ENCODE measurements around the gene SNX25. TPM values are rescaled to one million over a fixed set of nuclear protein-coding genes. Genes with fewer than 3 reads are reported as not detected.

SNX25 gene
- total RNA-seq, 1 donor from 2014 or later = 27.5 TPM

GRCh38 chr4:185261946-185262345 lies 52.5 kb downstream of the SNX25 start:
- DNase-seq = no peak
- no peak for TF ChIP-seq CTCF (IDR thresholded peaks at IDR 0.05; ENCODE audit: partially characterized antibody, unreplicated experiment)
- Mint-ChIP-seq H3K36me3 (ENCODE audit: unreplicated experiment) (no peaks in the 10 kb centered on the region), H3K27ac (ENCODE audit: unreplicated experiment) (no peak overlapping the region), H3K4me1 (ENCODE audit: low read depth, unreplicated experiment) (peaks cover 20% of the 10 kb centered on the region), H3K9me3 (ENCODE audit: unreplicated experiment) (peaks cover 2% of the 10 kb centered on the region), H3K4me3 (ENCODE audit: unreplicated experiment) (no peak overlapping the region), H3K27me3 (ENCODE audit: unreplicated experiment) (no peaks in the 10 kb centered on the region)

- peaks cover 15% of the 10 kb centered on the region for H3K4me1 Mint-ChIP-seq (ENCODE audit: low read depth, unreplicated experiment)
- peaks cover 2% of the 10 kb centered on the region for H3K9me3 Mint-ChIP-seq (ENCODE audit: unreplicated experiment)
- H3K36me3 Mint-ChIP-seq (ENCODE audit: unreplicated experiment) = no peaks in the 10 kb centered on the region
- no peaks in the 10 kb centered on the region for H3K27me3 Mint-ChIP-seq (ENCODE audit: unreplicated experiment)
- H3K27ac Mint-ChIP-seq (ENCODE audit: unreplicated experiment) = no peak overlapping the region
- H3K4me3 Mint-ChIP-seq (ENCODE audit: unreplicated experiment) = no peak overlapping the region
- no peak for TF ChIP-seq CTCF (IDR thresholded peaks at IDR 0.05; ENCODE audit: partially characterized antibody, unreplicated experiment)
- DNase-seq = no peak
Measured at GRCh38 chr4:185263419-185263818, 54.0 kb downstream of the SNX25 start.

GRCh38 chr4:185265942-185266341 lies 56.5 kb downstream of the SNX25 start:
- Mint-ChIP-seq H3K4me1 (ENCODE audit: low read depth, unreplicated experiment) (peaks cover 3% of the 10 kb centered on the region), H3K9me3 (ENCODE audit: unreplicated experiment) (no peaks in the 10 kb centered on the region)

GRCh38 chr4:185269286-185269685 lies 59.9 kb downstream of the SNX25 start:
- no peak for TF ChIP-seq CTCF (IDR thresholded peaks at IDR 0.05; ENCODE audit: partially characterized antibody, unreplicated experiment)
- Mint-ChIP-seq H3K27me3 (ENCODE audit: unreplicated experiment) (no peaks in the 10 kb centered on the region), H3K4me1 (ENCODE audit: low read depth, unreplicated experiment) (peaks cover 4% of the 10 kb centered on the region), H3K27ac (ENCODE audit: unreplicated experiment) (no peak overlapping the region), H3K36me3 (ENCODE audit: unreplicated experiment) (no peaks in the 10 kb centered on the region), H3K9me3 (ENCODE audit: unreplicated experiment) (no peaks in the 10 kb centered on the region), H3K4me3 (ENCODE audit: unreplicated experiment) (no peak overlapping the region)
- DNase-seq = no peak

More at GRCh38 chr4:185265942-185266341, 56.5 kb downstream of the SNX25 start:
- no peak overlapping the region for H3K27ac Mint-ChIP-seq (ENCODE audit: unreplicated experiment)
- H3K4me3 Mint-ChIP-seq (ENCODE audit: unreplicated experiment) = no peak overlapping the region
- no peak for TF ChIP-seq CTCF (IDR thresholded peaks at IDR 0.05; ENCODE audit: partially characterized antibody, unreplicated experiment)
- no peak for DNase-seq
- H3K36me3 Mint-ChIP-seq (ENCODE audit: unreplicated experiment) = no peaks in the 10 kb centered on the region
- H3K27me3 Mint-ChIP-seq (ENCODE audit: unreplicated experiment) = no peaks in the 10 kb centered on the region

GRCh38 chr4:185270037-185270436 lies 60.6 kb downstream of the SNX25 start:
- Mint-ChIP-seq H3K36me3 (ENCODE audit: unreplicated experiment) (no peaks in the 10 kb centered on the region), H3K27me3 (ENCODE audit: unreplicated experiment) (no peaks in the 10 kb centered on the region), H3K4me1 (ENCODE audit: low read depth, unreplicated experiment) (peaks cover 4% of the 10 kb centered on the region), H3K9me3 (ENCODE audit: unreplicated experiment) (no peaks in the 10 kb centered on the region), H3K4me3 (ENCODE audit: unreplicated experiment) (no peak overlapping the region), H3K27ac (ENCODE audit: unreplicated experiment) (no peak overlapping the region)
- TF ChIP-seq CTCF (IDR thresholded peaks at IDR 0.05; ENCODE audit: partially characterized antibody, unreplicated experiment) = no peak
- no peak for DNase-seq

All from glutamatergic neuron (in vitro differentiated cells).